ENCODE measurements around the gene HS6ST2.

HS6ST2 gene

DNA sequence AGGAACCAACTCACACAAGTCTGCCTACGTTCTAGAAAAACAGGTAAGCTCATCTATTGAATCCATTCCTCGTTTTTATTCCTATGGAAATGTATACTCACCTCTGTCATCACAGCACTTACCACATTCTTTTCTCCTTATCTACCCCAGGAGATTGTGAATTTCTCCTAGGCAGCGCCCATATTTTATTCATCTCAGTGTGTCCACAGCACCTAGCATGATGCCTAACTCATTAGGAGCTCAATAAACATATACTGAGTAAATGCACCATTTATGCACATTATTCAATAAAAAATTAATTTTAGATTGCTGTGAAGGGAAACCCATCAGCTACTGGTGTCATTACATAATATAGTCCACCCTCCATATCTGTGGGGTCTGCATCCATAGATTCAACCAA is 363.4 kb downstream of the HS6ST2 start:
- Histone ChIP-seq H3K4me1 (ENCODE audit: insufficient read depth, low read length, severe bottlenecking) (no peaks in the 10 kb centered on the region), H3K4me2 (ENCODE audit: low read length) (no peak overlapping the region), H3F3A (ENCODE audit: insufficient read depth, low read length) (no peaks in the 10 kb centered on the region), H3K27me3 (ENCODE audit: insufficient read depth, low read length) (no peaks in the 10 kb centered on the region), H4K20me1 (ENCODE audit: insufficient read depth, low read length) (no peaks in the 10 kb centered on the region), H3K9me2 (ENCODE audit: low read depth, low read length) (no peaks in the 10 kb centered on the region), H3K36me3 (ENCODE audit: insufficient read depth, low read length) (no peaks in the 10 kb centered on the region), H3K27ac (ENCODE audit: low read depth, low read length, poor library complexity, severe bottlenecking) (no peak overlapping the region), H3K79me2 (ENCODE audit: insufficient read depth, low read length) (no peaks in the 10 kb centered on the region), H3K4me3 (ENCODE audit: low read depth, low read length, poor library complexity, severe bottlenecking) (no peak overlapping the region), H2AFZ (ENCODE audit: low read length) (no peak overlapping the region), H3K9ac (ENCODE audit: low read length) (no peak overlapping the region), H3K9me3 (ENCODE audit: low read length) (no peaks in the 10 kb centered on the region)
- no peak for TF ChIP-seq EZH2 (IDR thresholded peaks at IDR 0.05; ENCODE audit: borderline replicate concordance, low read length)
- TF ChIP-seq, protein P1, sequence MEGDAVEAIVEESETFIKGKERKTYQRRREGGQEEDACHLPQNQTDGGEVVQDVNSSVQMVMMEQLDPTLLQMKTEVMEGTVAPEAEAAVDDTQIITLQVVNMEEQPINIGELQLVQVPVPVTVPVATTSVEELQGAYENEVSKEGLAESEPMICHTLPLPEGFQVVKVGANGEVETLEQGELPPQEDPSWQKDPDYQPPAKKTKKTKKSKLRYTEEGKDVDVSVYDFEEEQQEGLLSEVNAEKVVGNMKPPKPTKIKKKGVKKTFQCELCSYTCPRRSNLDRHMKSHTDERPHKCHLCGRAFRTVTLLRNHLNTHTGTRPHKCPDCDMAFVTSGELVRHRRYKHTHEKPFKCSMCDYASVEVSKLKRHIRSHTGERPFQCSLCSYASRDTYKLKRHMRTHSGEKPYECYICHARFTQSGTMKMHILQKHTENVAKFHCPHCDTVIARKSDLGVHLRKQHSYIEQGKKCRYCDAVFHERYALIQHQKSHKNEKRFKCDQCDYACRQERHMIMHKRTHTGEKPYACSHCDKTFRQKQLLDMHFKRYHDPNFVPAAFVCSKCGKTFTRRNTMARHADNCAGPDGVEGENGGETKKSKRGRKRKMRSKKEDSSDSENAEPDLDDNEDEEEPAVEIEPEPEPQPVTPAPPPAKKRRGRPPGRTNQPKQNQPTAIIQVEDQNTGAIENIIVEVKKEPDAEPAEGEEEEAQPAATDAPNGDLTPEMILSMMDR (IDR thresholded peaks at IDR 0.05; ENCODE audit: low read length) = no peak

DNA sequence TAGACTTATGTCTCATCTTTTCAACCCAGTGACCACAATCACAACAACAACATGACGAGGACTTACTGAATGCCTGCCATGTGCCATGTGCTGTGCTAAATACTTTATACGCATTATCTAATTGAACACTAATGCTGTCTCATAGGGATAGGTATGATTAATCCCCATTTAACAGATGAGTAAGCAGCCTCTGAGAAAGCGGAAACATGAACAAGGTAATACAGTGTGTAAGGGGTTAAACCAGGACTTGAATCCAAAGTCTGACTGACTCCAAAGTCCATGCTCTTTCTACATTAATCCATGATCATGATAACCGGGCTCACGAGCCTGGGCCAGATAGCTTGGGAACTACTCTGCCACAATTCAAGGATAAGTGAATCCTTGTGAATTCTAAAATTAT is 364.3 kb downstream of the HS6ST2 start:
- Histone ChIP-seq H3K27me3 (ENCODE audit: insufficient read depth, low read length) (no peaks in the 10 kb centered on the region), H3K9ac (ENCODE audit: low read length) (no peak overlapping the region), H2AFZ (ENCODE audit: low read length) (no peak overlapping the region), H3K9me3 (ENCODE audit: low read length) (no peaks in the 10 kb centered on the region), H3K27ac (ENCODE audit: low read depth, low read length, poor library complexity, severe bottlenecking) (no peak overlapping the region), H3K4me3 (ENCODE audit: low read depth, low read length, poor library complexity, severe bottlenecking) (no peak overlapping the region), H3K4me2 (ENCODE audit: low read length) (no peak overlapping the region), H3K36me3 (ENCODE audit: insufficient read depth, low read length) (no peaks in the 10 kb centered on the region), H3K9me2 (ENCODE audit: low read depth, low read length) (no peaks in the 10 kb centered on the region), H4K20me1 (ENCODE audit: insufficient read depth, low read length) (no peaks in the 10 kb centered on the region), H3F3A (ENCODE audit: insufficient read depth, low read length) (no peaks in the 10 kb centered on the region), H3K79me2 (ENCODE audit: insufficient read depth, low read length) (no peaks in the 10 kb centered on the region), H3K4me1 (ENCODE audit: insufficient read depth, low read length, severe bottlenecking) (no peaks in the 10 kb centered on the region)
- TF ChIP-seq, protein P1 (IDR thresholded peaks at IDR 0.05; ENCODE audit: low read length) = no peak

DNA sequence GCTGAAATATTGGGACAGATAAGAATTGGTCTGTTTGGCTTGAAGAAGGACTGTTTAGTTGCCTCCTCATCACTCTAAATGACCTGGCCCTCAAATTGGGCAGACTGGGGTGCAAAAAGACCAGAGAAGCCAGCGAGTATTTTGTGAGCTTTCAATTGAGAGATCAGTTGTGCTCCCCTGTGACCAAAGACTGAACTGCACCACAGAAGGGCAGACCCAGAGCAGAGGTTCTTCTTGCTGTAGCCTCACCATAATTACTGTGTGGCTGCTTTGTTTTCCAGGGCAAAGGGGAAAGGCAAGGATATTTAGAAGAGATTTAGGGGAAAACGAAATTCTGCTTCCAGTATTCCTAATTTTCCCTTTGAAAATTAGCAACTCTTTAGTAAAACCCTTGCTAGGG is 365.5 kb downstream of the HS6ST2 start:
- no peak overlapping the region for H3K4me2 ChIP-seq (ENCODE audit: low read length)
- H4K20me1 ChIP-seq (ENCODE audit: insufficient read depth, low read length) = no peaks in the 10 kb centered on the region
- H3K4me3 ChIP-seq (ENCODE audit: low read depth, low read length, poor library complexity, severe bottlenecking) = no peak overlapping the region
- no peaks in the 10 kb centered on the region for H3K27me3 ChIP-seq (ENCODE audit: insufficient read depth, low read length)
- no peak overlapping the region for H3K27ac ChIP-seq (ENCODE audit: low read depth, low read length, poor library complexity, severe bottlenecking)
- no peak overlapping the region for H3K9ac ChIP-seq (ENCODE audit: low read length)
- TF ChIP-seq EZH2 (IDR thresholded peaks at IDR 0.05; ENCODE audit: borderline replicate concordance, low read length) = no peak
- TF ChIP-seq, protein P1 (IDR thresholded peaks at IDR 0.05; ENCODE audit: low read length) = peak; percentile 53
- H3K9me2 ChIP-seq (ENCODE audit: low read depth, low read length) = no peaks in the 10 kb centered on the region
- H3K79me2 ChIP-seq (ENCODE audit: insufficient read depth, low read length) = no peaks in the 10 kb centered on the region
- no peaks in the 10 kb centered on the region for H3K9me3 ChIP-seq (ENCODE audit: low read length)
- H3K36me3 ChIP-seq (ENCODE audit: insufficient read depth, low read length) = no peaks in the 10 kb centered on the region
- H3K4me1 ChIP-seq (ENCODE audit: insufficient read depth, low read length, severe bottlenecking) = no peaks in the 10 kb centered on the region
- no peaks in the 10 kb centered on the region for H3F3A ChIP-seq (ENCODE audit: insufficient read depth, low read length)
- H2AFZ ChIP-seq (ENCODE audit: low read length) = no peak overlapping the region
